Breast epithelium (tissue), 3 donors: ENCODE results near the gene PFKFB2.

Source experiments
- CTCF ChIP-seq, 3 donors: fragments of 450-650 bp; IDR thresholded peaks; one replicate each; pipeline ENCODE4 v1.5.1; 2016 to 2017; ENCODE audit warnings: antibody characterized with exemption in 3 of 3, mild to moderate bottlenecking in 3 of 3, moderate library complexity in 3 of 3
- POLR2A ChIP-seq: fragments of 450-650 bp; IDR thresholded peaks from one replicate; pipeline ENCODE4 v1.6.1; 2016; ENCODE audit warnings: antibody characterized with exemption, mild to moderate bottlenecking, moderate library complexity
- POLR2AphosphoS5 ChIP-seq, 3 donors: sonication (generic); formaldehyde crosslinking; IDR thresholded peaks; one replicate each; pipeline ENCODE4 v1.6.1; 2017; ENCODE audit warnings: antibody characterized with exemption in 3 of 3

- TF ChIP-seq CTCF (IDR thresholded peaks at IDR 0.05) (no peak), POLR2AphosphoS5 (IDR thresholded peaks at IDR 0.05) (no peak), POLR2A (no peak)
Observed at GRCh38 chr1:207049054-207049453, 4.0 kb upstream of the PFKFB2 start.
